ENCODE measurements around the gene CRIP1. TPM values are rescaled to one million over a fixed set of nuclear protein-coding genes. Genes with fewer than 3 reads are reported as not detected.

The CRIP1 gene
- total RNA-seq, 1 experiment from 2014 or later: not detected

GRCh38 chr14:105467249-105467941 is 19.3 kb upstream of the CRIP1 start:
- in situ Hi-C loops (cut with HindIII; ENCODE audit: low sequenced_read_pairs): no loop called here
- DNase-seq (ENCODE audit: low spot score): peak; percentile 63

- in situ Hi-C loops (cut with HindIII; ENCODE audit: low sequenced_read_pairs): no loop called here
- peak; percentile 89 for DNase-seq (ENCODE audit: low spot score)
Measured at GRCh38 chr14:105467942-105468471, 18.7 kb upstream of the CRIP1 start.

- DNase-seq (ENCODE audit: low spot score): peak; percentile 44
- in situ Hi-C loops (cut with HindIII; ENCODE audit: low sequenced_read_pairs): no loop called here
Measured at GRCh38 chr14:105468621-105469241, 18.0 kb upstream of the CRIP1 start.

GRCh38 chr14:105469456-105470349 is 17.0 kb upstream of the CRIP1 start:
- in situ Hi-C loops (cut with HindIII; ENCODE audit: low sequenced_read_pairs): no loop called here
- DNase-seq (ENCODE audit: low spot score): no peak

GRCh38 chr14:105470350-105471296 is 16.1 kb upstream of the CRIP1 start:
- in situ Hi-C loops (cut with HindIII; ENCODE audit: low sequenced_read_pairs): no loop called here
- no peak for DNase-seq (ENCODE audit: low spot score)

GRCh38 chr14:105471297-105471821 is 15.3 kb upstream of the CRIP1 start:
- DNase-seq (ENCODE audit: low spot score): no peak
- in situ Hi-C loops (cut with HindIII; ENCODE audit: low sequenced_read_pairs): no loop called here

GRCh38 chr14:105471823-105472485 is 14.7 kb upstream of the CRIP1 start:
- in situ Hi-C loops (cut with HindIII; ENCODE audit: low sequenced_read_pairs): no loop called here

GRCh38 chr14:105472486-105472991 is 14.1 kb upstream of the CRIP1 start:
- DNase-seq (ENCODE audit: low spot score): no peak
- in situ Hi-C loops (cut with HindIII; ENCODE audit: low sequenced_read_pairs): no loop called here

More at GRCh38 chr14:105471823-105472485, 14.7 kb upstream of the CRIP1 start:
- DNase-seq (ENCODE audit: low spot score): no peak

- in situ Hi-C loops (cut with HindIII; ENCODE audit: low sequenced_read_pairs): no loop called here
- DNase-seq (ENCODE audit: low spot score): no peak
Measured at GRCh38 chr14:105473033-105473676, 13.5 kb upstream of the CRIP1 start.

GRCh38 chr14:105473677-105474482 is 12.8 kb upstream of the CRIP1 start:
- in situ Hi-C loops (cut with HindIII; ENCODE audit: low sequenced_read_pairs): no loop called here
- DNase-seq (ENCODE audit: low spot score): peak; percentile 60

- DNase-seq (ENCODE audit: low spot score): no peak
- in situ Hi-C loops (cut with HindIII; ENCODE audit: low sequenced_read_pairs): no loop called here
Measured at GRCh38 chr14:105474483-105475268, 12.0 kb upstream of the CRIP1 start, which contains the start of gene CRIP2. TSS of gene CRIP2 (plus strand) at chr14:105474821. CDS start at chr14:105474863, 42 bp downstream.

- in situ Hi-C loops (cut with HindIII; ENCODE audit: low sequenced_read_pairs): no loop called here
- no peak for DNase-seq (ENCODE audit: low spot score)
Measured at GRCh38 chr14:105475269-105476096, 11.2 kb upstream of the CRIP1 start.

- in situ Hi-C loops (cut with HindIII; ENCODE audit: low sequenced_read_pairs): no loop called here
- DNase-seq (ENCODE audit: low spot score): no peak
Measured at GRCh38 chr14:105476097-105476830, 10.4 kb upstream of the CRIP1 start.
